CD4-positive, CD25-positive, alpha-beta regulatory T cell (primary cell): Measurements from ENCODE around the gene ANGEL1. TPM values are rescaled to one million over a fixed set of nuclear protein-coding genes. Genes with fewer than 3 reads are reported as not detected.

ENCODE experiments used
- ATAC-seq, 2 donors: fragments of 150-1000 bp; cut with Tn5 transposase; one replicate each; pipeline ENCODE4 v1.10.0; 2021; ENCODE audit warnings: low read depth in 2 of 2, moderate number of reproducible peaks in 2 of 2, moderate library complexity in 1 of 2
- DNase-seq, 3 donors: peaks; one replicate each; pipeline versions ENCODE4 v3.0.0 to v3.0.0-alpha.2; 2012 to 2022; ENCODE audit warnings: mixed read lengths in 1 of 3
- H3K27ac ChIP-seq: one replicate; pipeline ENCODE4 v1.7.0; 2013; ENCODE audit warnings: mild to moderate bottlenecking, low read length; ENCODE audit not compliant: insufficient read depth, poor library complexity, severe bottlenecking
- H3K27me3 ChIP-seq: one replicate; pipeline ENCODE4 v1.7.0; 2013; ENCODE audit warnings: low read length; ENCODE audit not compliant: control insufficient read depth, insufficient read depth
- H3K36me3 ChIP-seq: one replicate; pipeline ENCODE4 v1.7.0; 2013; ENCODE audit warnings: mild to moderate bottlenecking, low read length, moderate library complexity; ENCODE audit not compliant: control insufficient read depth, insufficient read depth
- H3K4me1 ChIP-seq: 2 replicates; pipeline ENCODE4 v1.7.0; 2013; ENCODE audit warnings: mild to moderate bottlenecking, low read length; ENCODE audit not compliant: insufficient read depth, control insufficient read depth, poor library complexity, severe bottlenecking
- H3K4me3 ChIP-seq: one replicate; pipeline ENCODE4 v1.7.0; 2013; ENCODE audit warnings: low read depth, mild to moderate bottlenecking, low read length, moderate library complexity
- H3K9me3 ChIP-seq, 2 experiments: 1 replicate in 1 of 2; 2 replicates in 1 of 2; pipeline ENCODE4 v1.7.0; 2013; ENCODE audit warnings: low read length in 2 of 2, mild to moderate bottlenecking in 1 of 2, moderate library complexity in 1 of 2; ENCODE audit not compliant: control insufficient read depth in 2 of 2
- H3K27ac Mint-ChIP-seq, 3 donors: one replicate each; pipeline ENCODE4 v1.8.0; 2020 to 2022; ENCODE audit warnings: mild to moderate bottlenecking in 3 of 3, mixed read lengths in 3 of 3, moderate library complexity in 2 of 3
- H3K27me3 Mint-ChIP-seq: one replicate; pipeline ENCODE4 v1.8.0; 2022; ENCODE audit warnings: mild to moderate bottlenecking, mixed read lengths
- H3K36me3 Mint-ChIP-seq: one replicate; pipeline ENCODE4 v1.8.0; 2020; ENCODE audit warnings: mixed read lengths
- H3K4me1 Mint-ChIP-seq, 4 donors: one replicate each; pipeline ENCODE4 v1.8.0; 2020 to 2022; ENCODE audit warnings: mixed read lengths in 4 of 4, mild to moderate bottlenecking in 1 of 4
- H3K4me3 Mint-ChIP-seq, 4 donors: one replicate each; pipeline ENCODE4 v1.8.0; 2020 to 2022; ENCODE audit warnings: mild to moderate bottlenecking in 4 of 4, mixed read lengths in 4 of 4, moderate library complexity in 3 of 4
- H3K9me3 Mint-ChIP-seq, 7 donors: one replicate each; pipeline ENCODE4 v1.8.0; 2020 to 2022; ENCODE audit warnings: mixed read lengths in 7 of 7, mild to moderate bottlenecking in 3 of 7, moderate library complexity in 2 of 7
- polyA plus RNA-seq, 4 donors: library from polyadenylated mRNA; unstranded; fragments of 300-500 nt; fragmentation: Illumina TruSeq; gene quantifications; one replicate each; pipeline ENCODE4 v1.2.3, GENCODE V29; 2021
- total RNA-seq: library from RNA; stranded (reverse); gene quantifications from one replicate; pipeline ENCODE4 v1.2.3, GENCODE V29; 2022

Gene ANGEL1
- total and polyA plus RNA-seq, 5 donors from 2014 or later: 13.0 to 23.4 (median 18.9) TPM

DNA sequence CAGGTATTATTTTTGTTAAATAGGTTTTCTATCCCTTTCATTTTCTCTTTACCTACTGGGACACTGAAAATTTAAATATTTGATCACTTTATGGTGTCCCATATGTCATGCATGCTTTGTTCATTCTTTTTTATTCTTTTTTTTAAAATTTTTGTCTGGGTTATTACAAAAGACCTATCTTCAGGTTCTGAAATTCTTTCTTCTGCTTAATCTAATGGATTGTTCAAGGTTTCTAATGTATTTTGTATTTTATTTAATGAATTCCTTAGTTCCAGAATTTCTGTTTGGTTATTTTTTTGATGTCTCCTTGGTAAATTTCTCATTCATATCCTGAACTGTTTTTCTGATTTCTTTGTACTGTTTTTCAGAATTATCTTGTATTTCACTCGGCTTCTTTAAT is 71.6 kb downstream of the ANGEL1 start:
- Mint-ChIP-seq H3K27ac (no peak overlapping the region), H3K9me3 (peaks cover 2 to 44% (median 10%) of the 10 kb centered on the region in 7 donors), H3K36me3 (peaks cover 3% of the 10 kb centered on the region), H3K4me3 (no peak overlapping the region), H3K27me3 (peaks cover 31% of the 10 kb centered on the region), H3K4me1 (peaks cover 0 to 4% (median 0%) of the 10 kb centered on the region in 4 donors)
- Histone ChIP-seq H3K4me1 (no peaks in the 10 kb centered on the region), H3K27ac (no peak overlapping the region), H3K4me3 (no peak overlapping the region), H3K27me3 (peaks cover 14% of the 10 kb centered on the region), H3K36me3 (no peaks in the 10 kb centered on the region), H3K9me3 (peaks cover 22 to 23% of the 10 kb centered on the region in 2 experiments)
- ATAC-seq (no peak), DNase-seq (no peak)

Other genes starting within 250 kb of the ANGEL1 start
- 8.2 TPM for gene VASH1, start 51.4 kb downstream of the ANGEL1 start, total RNA-seq
- gene VASH1, start 51.4 kb downstream of the ANGEL1 start, polyA plus RNA-seq: 1 to 10 TPM in 2 of 4 donors, under 1 TPM in 2; 0.16 to 1.4 (median 0.87) TPM
- not detected for gene LRRC74A, start 13.5 kb upstream of the ANGEL1 start, total RNA-seq
- gene LRRC74A, start 13.5 kb upstream of the ANGEL1 start, polyA plus RNA-seq: not detected
- 48.9 TPM for gene IRF2BPL, start 215.8 kb upstream of the ANGEL1 start, total RNA-seq
- gene IRF2BPL, start 215.8 kb upstream of the ANGEL1 start, polyA plus RNA-seq: 1 to 10 TPM; 2.2 to 6.7 (median 4.0) TPM